GM12878 (cell line): Measurements from ENCODE around the gene ACVR2A. TPM values are rescaled to one million over a fixed set of nuclear protein-coding genes. Genes with fewer than 3 reads are reported as not detected.

Experiments used
- ATAC-seq: fragments of 200-7000 bp; cut with Tn5 transposase; 3 replicates; pipeline ENCODE4 v1.9.1; 2020; ENCODE audit warnings: mild to moderate bottlenecking, moderate library complexity
- BruUV-seq: library from RNA; stranded (reverse); fragments of 400-500 nt; replicated peaks from 2 replicates; lab custom pipeline; 2021; lab: Mats Ljungman, UMichigan
- CTCF ChIA-PET: fragments of 300-600 bp; sonication (Branson Sonifier 250); formaldehyde crosslinking; extraction: SDS; loops from one replicate; lab custom pipeline; 2021; ENCODE audit warnings: inconsistent platforms; lab: Yijun Ruan, JAX
- POLR2A ChIA-PET: fragments of 350-600 bp; formaldehyde crosslinking; extraction: SDS; loops from one replicate; lab custom pipeline; 2021; ENCODE audit warnings: inconsistent platforms; lab: Charles Lee
- RAD21 ChIA-PET: fragments of 300-600 bp; sonication (Branson Sonifier 250); formaldehyde crosslinking; loops from one replicate; lab custom pipeline; 2023; ENCODE audit warnings: antibody characterized with exemption; ENCODE audit not compliant: unreplicated experiment; lab: Charles Lee
- SMC1A ChIA-PET: fragments of 300-600 bp; sonication (Branson Sonifier 250); formaldehyde crosslinking; loops from one replicate; lab custom pipeline; 2023; ENCODE audit not compliant: unreplicated experiment, uncharacterized antibody; lab: Charles Lee
- DNase-seq: peaks from one replicate; pipeline ENCODE4 v3.0.0-alpha.2; 2011; ENCODE audit warnings: low read depth, low spot score
- FAIRE-seq: peaks from 3 replicates; lab custom pipeline; 2011; peaks lifted over from hg19 to GRCh38; lab: Jason Lieb, UNC
- H2AFZ ChIP-seq: 2 replicates; pipeline ENCODE4 v1.6.0; 2011; ENCODE audit warnings: low read depth, low read length, control low read depth; ENCODE audit not compliant: control insufficient read depth
- H3K27ac ChIP-seq: 2 replicates; pipeline ENCODE4 v1.5.1; 2011; ENCODE audit warnings: control low read depth; ENCODE audit not compliant: control insufficient read depth, insufficient read depth
- H3K27me3 ChIP-seq, 2 experiments: replicated peaks in 1 of 2; 2 replicates each; pipeline versions ENCODE4 v1.6.0 to v1.6.1; 2011; ENCODE audit warnings: low read length in 1 of 2; ENCODE audit not compliant: control insufficient read depth in 2 of 2, insufficient read depth in 2 of 2
- H3K36me3 ChIP-seq, 2 experiments: 2 replicates each; pipeline ENCODE4 v1.5.1; 2011; ENCODE audit warnings: low read length in 1 of 2; ENCODE audit not compliant: control insufficient read depth in 2 of 2, insufficient read depth in 2 of 2
- H3K4me1 ChIP-seq: 2 replicates; pipeline ENCODE4 v1.6.1; 2011; ENCODE audit warnings: mild to moderate bottlenecking, low read length, moderate library complexity, mixed read lengths; ENCODE audit not compliant: control insufficient read depth, insufficient read depth
- H3K4me2 ChIP-seq: 2 replicates; pipeline ENCODE4 v1.6.0; 2011; ENCODE audit warnings: control low read depth; ENCODE audit not compliant: control insufficient read depth, insufficient read depth
- H3K4me3 ChIP-seq: fragments of 200-600 bp; sonication (generic); 2 replicates; pipeline ENCODE4 v1.5.1; 2016
- H3K79me2 ChIP-seq: 2 replicates; pipeline ENCODE4 v1.6.0; 2011; ENCODE audit warnings: low read length; ENCODE audit not compliant: control insufficient read depth, insufficient read depth
- H3K9ac ChIP-seq: 2 replicates; pipeline ENCODE4 v1.8.0; 2011; ENCODE audit warnings: low read length, control low read depth, mixed read lengths; ENCODE audit not compliant: control insufficient read depth, insufficient read depth
- H3K9me3 ChIP-seq: replicated peaks from 3 replicates; pipeline ENCODE4 v1.5.1; 2011; ENCODE audit warnings: mild to moderate bottlenecking, low read length; ENCODE audit not compliant: control insufficient read depth, insufficient read depth
- H4K20me1 ChIP-seq: 2 replicates; pipeline ENCODE4 v1.6.0; 2011; ENCODE audit not compliant: control insufficient read depth, insufficient read depth
- BCL11A ChIP-seq: IDR thresholded peaks from 2 replicates; pipeline ENCODE4 v1.6.1; 2011; ENCODE audit warnings: low read depth, low read length
- CEBPB ChIP-seq, 2 experiments: fragments of 150-350 bp in 1 of 2; IDR thresholded peaks; 2 replicates each; pipeline ENCODE4 v1.6.1; 2012 to 2014; ENCODE audit warnings: low read depth in 2 of 2, low read length in 2 of 2, borderline replicate concordance in 1 of 2, inconsistent platforms in 1 of 2
- EP300 ChIP-seq, 2 experiments: fragments of 150-350 bp in 1 of 2; IDR thresholded peaks; 2 replicates each; pipeline ENCODE4 v1.6.1; 2011 to 2012; ENCODE audit warnings: low read depth in 2 of 2, low read length in 2 of 2, borderline replicate concordance in 1 of 2, improper control_type of control experiment in 1 of 2, inconsistent platforms in 1 of 2; ENCODE audit not compliant: control insufficient read depth in 1 of 2
- HDAC2 ChIP-seq: fragments of 200-600 bp; sonication (generic); IDR thresholded peaks from 2 replicates; pipeline ENCODE4 v1.6.1; 2017
- HDAC6 ChIP-seq: fragments of 200-600 bp; sonication (generic); IDR thresholded peaks from one replicate; pipeline ENCODE4 v1.8.0; 2017; ENCODE audit warnings: antibody characterized with exemption; ENCODE audit not compliant: unreplicated experiment
- MTA3 ChIP-seq: IDR thresholded peaks from 2 replicates; pipeline ENCODE4 v1.6.1; 2012; ENCODE audit warnings: low read length, inconsistent platforms, borderline replicate concordance
- RAD21 ChIP-seq: IDR thresholded peaks from 2 replicates; pipeline ENCODE4 v1.6.1; 2011; ENCODE audit warnings: mild to moderate bottlenecking, low read depth, low read length, moderate library complexity; ENCODE audit not compliant: insufficient read depth
- RCOR1 ChIP-seq: conservative IDR thresholded peaks from 2 replicates; pipeline ENCODE4 v1.6.1; 2012; ENCODE audit warnings: low read depth, low read length, improper control_type of control experiment
- RUNX3 ChIP-seq: IDR thresholded peaks from 2 replicates; pipeline ENCODE4 v1.6.1; 2012; ENCODE audit warnings: low read length, inconsistent platforms
- SMAD5 ChIP-seq: IDR thresholded peaks from 2 replicates; pipeline ENCODE4 v1.6.1; 2016; ENCODE audit warnings: antibody characterized with exemption, low read depth
- SP1 ChIP-seq: IDR thresholded peaks from one replicate; pipeline ENCODE4 v1.6.1; 2011; ENCODE audit warnings: low read depth, low read length
- SRF ChIP-seq, 2 experiments: IDR thresholded peaks; 2 replicates each; pipeline ENCODE4 v1.6.1; 2011; ENCODE audit warnings: low read depth in 2 of 2, low read length in 2 of 2, mild to moderate bottlenecking in 1 of 2, moderate library complexity in 1 of 2
- TARDBP ChIP-seq: IDR thresholded peaks from 2 replicates; pipeline ENCODE4 v1.6.1; 2016; ENCODE audit warnings: borderline replicate concordance
- WRNIP1 ChIP-seq: IDR thresholded peaks from 2 replicates; pipeline ENCODE4 v1.6.1; 2011; ENCODE audit warnings: low read depth, low read length, improper control_type of control experiment, borderline replicate concordance
- ZNF622 ChIP-seq: fragments of 450-650 bp; IDR thresholded peaks from 2 replicates; pipeline ENCODE4 v1.6.1; 2017; ENCODE audit warnings: mild to moderate bottlenecking, inconsistent platforms
- WGBS: methylation state at CpG from one replicate; pipeline ENCODE4 v1.1.6; 2016; ENCODE audit warnings: low lambda C conversion rate; ENCODE audit not compliant: insufficient replicate concordance, insufficient coverage; ENCODE audit errors: missing lambda C conversion rate; 5-methylcytosine and 5-hydroxymethylcytosine counted together
- in situ Hi-C: fragments of 300-500 bp; cut with MboI; formaldehyde crosslinking; loops from 9 replicates; pipeline ENCODE4 v1.14.3; 2018; ENCODE audit warnings: mixed read lengths
- intact Hi-C: fragments of 100-400 bp; cut with micrococcal nuclease; formaldehyde crosslinking; loops from one replicate; pipeline ENCODE4 v1.14.2; 2022; ENCODE audit not compliant: unreplicated experiment
- polyA plus RNA-seq, 11 experiments: library from polyadenylated mRNA; depleted of rRNA in 4 of 11; unstranded in 6 of 11; stranded (reverse) in 5 of 11; fragments of >200 nt; fragmentation: Nextera tagmentation in 4 of 11; fragmentation: Illumina TruSeq in 1 of 11; extraction: Ambion mirVana in 4 of 11; extraction: Trizol in 1 of 11; gene quantifications; 1 replicate in 1 of 11; 2 replicates in 10 of 11; pipeline versions ENCODE4 v1.2.1 to v1.2.3, GENCODE V29; 2011 to 2016; ENCODE audit warnings: inconsistent platforms in 2 of 11, missing spikeins in 2 of 11, low read depth in 1 of 11
- total RNA-seq, 4 experiments: library from RNA; depleted of rRNA in 3 of 4; stranded (reverse); fragments of >200 nt in 3 of 4; fragmentation: Illumina TruSeq in 1 of 4; extraction: Trizol in 1 of 4; gene quantifications; 2 replicates each; pipeline versions ENCODE4 v1.2.1 to v1.2.3, GENCODE V29; 2013 to 2021

ACVR2A gene
- total and polyA plus RNA-seq, 10 of the 15 experiments (the other 5 are each of a cell fraction or from before 2014, with no cell fraction given), result 0.42 to 3.0 (median 1.7) TPM

DNA sequence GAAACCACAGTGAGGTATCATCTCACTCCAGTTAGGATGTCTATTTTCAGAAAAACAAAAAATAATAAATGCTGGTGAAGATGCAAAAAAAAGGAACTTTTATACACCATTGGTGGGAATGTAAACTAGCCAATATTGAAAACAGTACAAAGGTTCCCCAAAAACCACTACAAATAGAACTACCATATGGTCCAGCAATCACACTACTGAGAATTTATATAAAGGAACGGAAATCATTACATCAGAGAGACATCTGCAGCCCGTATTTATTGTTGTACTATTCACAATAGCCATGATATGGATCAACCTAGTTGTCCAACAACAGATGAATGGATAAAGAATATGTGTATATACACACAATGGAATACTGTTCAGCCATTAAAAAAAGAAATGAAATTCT, 123.7 kb downstream of the ACVR2A start (continued):
- TF ChIP-seq HDAC6 (no peak), RUNX3 (no peak), RAD21 (no peak), MTA3 (no peak)

- SMC1A ChIA-PET, result interaction anchor here (1.5 kb wide), 1 partner anchor 16 kb away, joined by 3 read pairs; no protein-coding TSS in a partner anchor
- no peak for ATAC-seq
- Histone ChIP-seq H3K4me3 (no peak overlapping the region), H3K4me1 (no peaks in the 10 kb centered on the region), H2AFZ (no peak overlapping the region), H3K36me3 (no peaks in the 10 kb centered on the region; a peak in 1 of 4 replicates), H3K79me2 (peaks cover 6% of the 10 kb centered on the region), H3K9ac (no peak overlapping the region), H3K4me2 (no peak overlapping the region), H3K27me3 (no peaks in the 10 kb centered on the region), H4K20me1 (no peaks in the 10 kb centered on the region), H3K27ac (no peak overlapping the region), H3K9me3 (peaks cover 7% of the 10 kb centered on the region)
- no peak for DNase-seq
- no peak for FAIRE-seq
- intact Hi-C loops (no loop called here), in situ Hi-C loops (no loop called here)
- CTCF ChIA-PET, result interaction anchor here (2.2 kb wide), 2 partner anchors 14 to 533 kb away, joined by 9 to 12 read pairs; no protein-coding TSS in a partner anchor
- WGBS, result 98% methylated on average over 2 of the region's 2 CpGs
- RAD21 ChIA-PET, result no interaction called here
- POLR2A ChIA-PET, result no interaction called here
- BruUV-seq, result no TSS peak
- TF ChIP-seq SRF (IDR thresholded peaks at IDR 0.05; ENCODE audit: low read depth in 2 of 2, low read length in 2 of 2), result no peak
- no peak for TF ChIP-seq BCL11A
- no peak for TF ChIP-seq WRNIP1
- TF ChIP-seq HDAC2, result no peak
- no peak for TF ChIP-seq RAD21
- TF ChIP-seq CEBPB (IDR thresholded peaks at IDR 0.05; ENCODE audit: borderline replicate concordance in 1 of 2, low read depth in 2 of 2, low read length in 2 of 2), result no peak
- TF ChIP-seq EP300 (IDR thresholded peaks at IDR 0.05; ENCODE audit: borderline replicate concordance in 1 of 2, control insufficient read depth in 1 of 2, low read depth in 2 of 2, low read length in 2 of 2), result no peak
- no peak for TF ChIP-seq MTA3
- no peak for TF ChIP-seq SP1
- no peak for TF ChIP-seq TARDBP
- no peak for TF ChIP-seq SMAD5
- TF ChIP-seq RCOR1, result no peak
- TF ChIP-seq ZNF622, result no peak
These were observed 131.3 kb downstream of the ACVR2A start for GRCh38 chr2:147976102-147976501.
